Endodermal cell (in vitro differentiated cells): ENCODE data around the gene SLC41A2. TPM values are rescaled to one million over a fixed set of nuclear protein-coding genes. Genes with fewer than 3 reads are reported as not detected.
"Not testable (repeated sequence)": the region's sequence is repeated elsewhere in the genome, so short reads cannot be mapped to it uniquely, and the experiment has no call there.

Experiments
- DNase-seq: peaks from one replicate; pipeline ENCODE4 v3.0.0-alpha.2; 2017
- H3K27ac ChIP-seq: 2 replicates; pipeline ENCODE4 v1.5.1; 2013; ENCODE audit warnings: mild to moderate bottlenecking, low read depth, low read length, moderate library complexity
- H3K27me3 ChIP-seq: 2 replicates; pipeline ENCODE4 v1.6.1; 2013; ENCODE audit warnings: mild to moderate bottlenecking, low read length, moderate library complexity; ENCODE audit not compliant: insufficient read depth, control insufficient read depth, poor library complexity, severe bottlenecking
- H3K36me3 ChIP-seq: 2 replicates; pipeline ENCODE4 v1.7.0; 2013; ENCODE audit warnings: mild to moderate bottlenecking, low read length, moderate library complexity; ENCODE audit not compliant: control insufficient read depth, insufficient read depth
- H3K4me1 ChIP-seq: one replicate; pipeline ENCODE4 v1.7.0; 2013; ENCODE audit warnings: low read length; ENCODE audit not compliant: control insufficient read depth, insufficient read depth
- H3K4me3 ChIP-seq: 2 replicates; pipeline ENCODE4 v1.5.1; 2013; ENCODE audit warnings: mild to moderate bottlenecking, low read length, moderate library complexity
- H3K9ac ChIP-seq: 2 replicates; pipeline ENCODE4 v1.6.1; 2013; ENCODE audit warnings: mild to moderate bottlenecking, low read length, moderate library complexity; ENCODE audit not compliant: poor library complexity, severe bottlenecking; ENCODE audit errors: extremely low read depth
- H3K9me3 ChIP-seq: 2 replicates; pipeline ENCODE4 v1.6.1; 2013; ENCODE audit warnings: mild to moderate bottlenecking, low read length, moderate library complexity; ENCODE audit not compliant: control insufficient read depth
- H3K27ac Mint-ChIP-seq: 2 replicates; pipeline ENCODE4 v1.8.0; 2020; ENCODE audit warnings: mixed read lengths
- H3K27me3 Mint-ChIP-seq: 2 replicates; pipeline ENCODE4 v1.8.0; 2021; ENCODE audit warnings: mild to moderate bottlenecking, mixed read lengths; ENCODE audit not compliant: insufficient read depth
- H3K36me3 Mint-ChIP-seq: 2 replicates; pipeline ENCODE4 v1.8.0; 2020; ENCODE audit warnings: low read depth, mixed read lengths
- H3K4me1 Mint-ChIP-seq: 2 replicates; pipeline ENCODE4 v1.8.0; 2020; ENCODE audit warnings: mixed read lengths
- H3K4me3 Mint-ChIP-seq: 2 replicates; pipeline ENCODE4 v1.8.0; 2020; ENCODE audit warnings: mild to moderate bottlenecking, moderate library complexity, mixed read lengths
- H3K9me3 Mint-ChIP-seq: 2 replicates; pipeline ENCODE4 v1.8.0; 2020; ENCODE audit warnings: mild to moderate bottlenecking, mixed read lengths
- WGBS, 2 experiments: methylation state at CpG; one replicate each; pipeline versions ENCODE4 v1.1.5 to v1.1.7; 2013; ENCODE audit warnings: missing lambda C conversion rate in 2 of 2, mixed read lengths in 1 of 2; ENCODE audit not compliant: insufficient coverage in 1 of 2, insufficient read length in 1 of 2; 5-methylcytosine and 5-hydroxymethylcytosine counted together
- total RNA-seq, 2 donors: library from RNA; stranded (reverse); fragmentation: NEBNext Ultra II Directional in 1 of 2; extraction: Animal tissue kit (Norgen Biotek cat#: 25700) in 1 of 2; gene quantifications; 2 replicates in 1 of 2; 3 replicates in 1 of 2; pipeline ENCODE4 v1.2.1, GENCODE V29; 2021
- TF ChIP-seq, protein P1 (sequence below): fragments of 200-600 bp; sonication (generic); conservative IDR thresholded peaks from 2 replicates; pipeline ENCODE4 v1.5.0; 2021; ENCODE audit warnings: antibody characterized with exemption, mild to moderate bottlenecking

The SLC41A2 gene
- total RNA-seq, 2 donors from 2014 or later, result 1.9 to 2.3 TPM

GRCh38 chr12:104953323-104953722 lies 4.8 kb downstream of the SLC41A2 start:
- 63 to 75% methylated on average over 1 of the region's 2 CpGs for WGBS, 2 experiments
- Histone ChIP-seq H3K27me3 (peaks cover 86% of the 10 kb centered on the region), H3K4me1 (no peaks in the 10 kb centered on the region), H3K4me3 (no peak overlapping the region), H3K27ac (no peak overlapping the region), H3K36me3 (no peaks in the 10 kb centered on the region), H3K9me3 (no peaks in the 10 kb centered on the region), H3K9ac (no peak overlapping the region)
- H3K27me3 Mint-ChIP-seq, result peaks cover 78% of the 10 kb centered on the region
- no peak overlapping the region for H3K4me3 Mint-ChIP-seq
- no peak overlapping the region for H3K27ac Mint-ChIP-seq
- no peaks in the 10 kb centered on the region for H3K9me3 Mint-ChIP-seq
- DNase-seq, result no peak
- TF ChIP-seq, protein P1, sequence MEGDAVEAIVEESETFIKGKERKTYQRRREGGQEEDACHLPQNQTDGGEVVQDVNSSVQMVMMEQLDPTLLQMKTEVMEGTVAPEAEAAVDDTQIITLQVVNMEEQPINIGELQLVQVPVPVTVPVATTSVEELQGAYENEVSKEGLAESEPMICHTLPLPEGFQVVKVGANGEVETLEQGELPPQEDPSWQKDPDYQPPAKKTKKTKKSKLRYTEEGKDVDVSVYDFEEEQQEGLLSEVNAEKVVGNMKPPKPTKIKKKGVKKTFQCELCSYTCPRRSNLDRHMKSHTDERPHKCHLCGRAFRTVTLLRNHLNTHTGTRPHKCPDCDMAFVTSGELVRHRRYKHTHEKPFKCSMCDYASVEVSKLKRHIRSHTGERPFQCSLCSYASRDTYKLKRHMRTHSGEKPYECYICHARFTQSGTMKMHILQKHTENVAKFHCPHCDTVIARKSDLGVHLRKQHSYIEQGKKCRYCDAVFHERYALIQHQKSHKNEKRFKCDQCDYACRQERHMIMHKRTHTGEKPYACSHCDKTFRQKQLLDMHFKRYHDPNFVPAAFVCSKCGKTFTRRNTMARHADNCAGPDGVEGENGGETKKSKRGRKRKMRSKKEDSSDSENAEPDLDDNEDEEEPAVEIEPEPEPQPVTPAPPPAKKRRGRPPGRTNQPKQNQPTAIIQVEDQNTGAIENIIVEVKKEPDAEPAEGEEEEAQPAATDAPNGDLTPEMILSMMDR, result no peak
- H3K4me1 Mint-ChIP-seq, result peaks cover 5% of the 10 kb centered on the region
- H3K36me3 Mint-ChIP-seq, result no peaks in the 10 kb centered on the region

DNA sequence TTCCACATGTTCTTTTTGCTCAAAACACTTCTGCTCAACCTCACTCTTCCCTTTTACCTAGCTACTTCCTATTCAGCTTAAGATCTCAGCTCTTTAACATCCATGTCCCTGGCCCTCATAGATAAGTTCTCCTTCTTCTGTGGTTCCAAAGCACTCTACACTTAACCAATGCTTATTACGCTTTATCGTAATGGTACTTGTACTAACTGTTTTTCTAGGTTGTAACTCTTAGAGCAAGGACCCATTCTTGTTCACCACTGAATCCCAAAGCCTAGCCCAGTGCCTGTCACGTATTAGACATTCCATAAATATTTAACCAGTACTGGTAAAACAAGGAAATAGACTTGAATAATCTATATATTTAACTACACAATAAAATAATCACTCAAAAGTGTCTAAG lies 5.3 kb downstream of the SLC41A2 start:
- Histone ChIP-seq H3K4me1 (no peaks in the 10 kb centered on the region), H3K36me3 (no peaks in the 10 kb centered on the region), H3K27me3 (peaks cover 86% of the 10 kb centered on the region), H3K27ac (no peak overlapping the region), H3K9me3 (no peaks in the 10 kb centered on the region), H3K9ac (no peak overlapping the region), H3K4me3 (no peak overlapping the region)
- H3K27me3 Mint-ChIP-seq, result peaks cover 77% of the 10 kb centered on the region
- no peaks in the 10 kb centered on the region for H3K36me3 Mint-ChIP-seq
- WGBS, 2 experiments, result 100% methylated on average over 2 to 3 of the region's 3 CpGs
- TF ChIP-seq, protein P1, result no peak
- peaks cover 5% of the 10 kb centered on the region for H3K4me1 Mint-ChIP-seq
- no peak overlapping the region for H3K27ac Mint-ChIP-seq
- no peaks in the 10 kb centered on the region for H3K9me3 Mint-ChIP-seq
- no peak for DNase-seq
- no peak overlapping the region for H3K4me3 Mint-ChIP-seq

DNA sequence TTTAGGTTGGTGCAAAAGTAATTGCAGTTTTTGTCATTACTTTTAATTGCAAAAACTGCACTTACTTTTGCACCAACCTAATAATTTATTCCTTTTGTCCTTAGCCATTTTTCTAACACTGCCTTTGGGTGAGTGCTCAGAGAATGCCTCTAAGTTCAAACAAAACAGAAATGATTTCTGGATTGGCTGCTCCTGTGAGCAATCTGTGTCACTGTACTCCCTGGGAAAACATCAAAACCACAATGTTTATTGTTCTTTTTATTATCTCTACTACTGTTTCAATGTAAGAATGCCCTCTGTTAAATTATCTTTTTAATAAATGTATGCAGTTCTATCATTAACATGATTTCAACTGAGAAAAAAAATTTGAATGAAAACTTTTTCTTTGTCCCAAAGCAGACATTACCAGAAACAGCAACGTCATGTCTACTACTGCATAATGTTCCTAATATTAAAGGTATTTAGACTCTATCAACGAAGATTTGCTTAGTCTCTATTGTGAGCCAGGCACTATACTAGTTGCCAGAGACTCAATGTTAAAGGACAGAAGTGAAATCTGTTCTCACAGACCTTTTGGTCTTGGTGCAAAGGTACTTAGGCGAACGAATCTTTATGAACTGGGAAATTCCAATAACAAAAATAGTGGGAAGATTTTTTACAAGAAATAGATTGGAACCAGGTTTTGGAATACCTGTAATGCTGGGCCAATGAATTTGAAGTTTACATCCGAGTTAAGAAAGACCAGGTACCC lies 6.2 kb downstream of the SLC41A2 start:
- Histone ChIP-seq H3K4me3 (no peak overlapping the region), H3K27me3 (peaks cover 78% of the 10 kb centered on the region), H3K4me1 (no peaks in the 10 kb centered on the region), H3K9ac (no peak overlapping the region), H3K36me3 (no peaks in the 10 kb centered on the region), H3K27ac (no peak overlapping the region), H3K9me3 (no peaks in the 10 kb centered on the region)
- H3K27me3 Mint-ChIP-seq, result peaks cover 70% of the 10 kb centered on the region
- H3K36me3 Mint-ChIP-seq, result no peaks in the 10 kb centered on the region
- TF ChIP-seq, protein P1, result no peak
- no peak overlapping the region for H3K27ac Mint-ChIP-seq
- peaks cover 5% of the 10 kb centered on the region for H3K4me1 Mint-ChIP-seq
- no peak for DNase-seq
- H3K4me3 Mint-ChIP-seq, result no peak overlapping the region
- 89 to 92% methylated on average over 4 to 5 of the region's 5 CpGs for WGBS, 2 experiments
- H3K9me3 Mint-ChIP-seq, result no peaks in the 10 kb centered on the region

- not testable (repeated sequence) for DNase-seq, H3K36me3 Mint-ChIP-seq, H3K36me3 ChIP-seq, H3K4me1 Mint-ChIP-seq, H3K4me3 Mint-ChIP-seq, H3K9me3 Mint-ChIP-seq, H3K4me3 ChIP-seq, H3K27ac Mint-ChIP-seq, H3K4me1 ChIP-seq, H3K9ac ChIP-seq, H3K9me3 ChIP-seq, H3K27ac ChIP-seq
- H3K27me3 ChIP-seq, result peaks cover 46% of the 10 kb centered on the region
- 82 to 88% methylated on average over 2 to 4 of the region's 4 CpGs for WGBS, 2 experiments
- peaks cover 42% of the 10 kb centered on the region for H3K27me3 Mint-ChIP-seq
Observed at GRCh38 chr12:104948716-104949115, 9.4 kb downstream of the SLC41A2 start.
